HG03432 (cell line): ENCODE results near the gene GAK.

Experiments used
- ATAC-seq: cut with Tn5 transposase; IDR thresholded peaks from one replicate; pipeline ENCODE4 v1.9.1; 2021; ENCODE audit warnings: mild to moderate bottlenecking, moderate library complexity; ENCODE audit not compliant: unreplicated experiment

The GAK gene

GRCh38 chr4:909821-910220, 22.3 kb downstream of the GAK start:
- ATAC-seq = no peak

GRCh38 chr4:909131-909571, 23.0 kb downstream of the GAK start:
- ATAC-seq = no peak

- ATAC-seq = no peak
These were observed 24.3 kb downstream of the GAK start for GRCh38 chr4:907691-908425.

GRCh38 chr4:907103-907400, 25.1 kb downstream of the GAK start:
- no peak for ATAC-seq

- ATAC-seq = no peak
These were observed 25.6 kb downstream of the GAK start for GRCh38 chr4:906339-907102.

- ATAC-seq = no peak
These were observed 26.4 kb downstream of the GAK start for GRCh38 chr4:905485-906338.

GRCh38 chr4:903066-904046, 28.8 kb downstream of the GAK start:
- ATAC-seq = no peak

- no peak for ATAC-seq
These were observed 30.8 kb downstream of the GAK start for GRCh38 chr4:901192-901910.

- no peak for ATAC-seq
These were observed 31.4 kb downstream of the GAK start for GRCh38 chr4:900721-901120.

- no peak for ATAC-seq
These were observed 32.0 kb downstream of the GAK start for GRCh38 chr4:900073-900472.

GRCh38 chr4:899556-899906, 32.6 kb downstream of the GAK start:
- no peak for ATAC-seq

GRCh38 chr4:898869-899555, 33.1 kb downstream of the GAK start:
- no peak for ATAC-seq

GRCh38 chr4:898123-898522, 34.0 kb downstream of the GAK start:
- no peak for ATAC-seq

GRCh38 chr4:896630-897029, 35.5 kb downstream of the GAK start:
- ATAC-seq = no peak

- ATAC-seq = no peak
These were observed 35.9 kb downstream of the GAK start for GRCh38 chr4:896216-896615.

- ATAC-seq = no peak
These were observed 36.5 kb downstream of the GAK start for GRCh38 chr4:895596-895995.

- ATAC-seq = no peak
These were observed 38.0 kb downstream of the GAK start for GRCh38 chr4:893995-894705.

- ATAC-seq = no peak
These were observed 38.7 kb downstream of the GAK start for GRCh38 chr4:893276-893994.
